Erythroblast (primary cell): Measurements from ENCODE around the gene PGF.
"Not testable (repeated sequence)": the region's sequence is repeated elsewhere in the genome, so short reads cannot be mapped to it uniquely, and the experiment has no call there.

Experiments used
- GATA1 ChIP-seq: IDR thresholded peaks from 2 replicates; pipeline ENCODE4 v1.6.1; 2011; ENCODE audit warnings: low read depth, mild to moderate bottlenecking, control low read depth, low read length, moderate library complexity
- POLR2A ChIP-seq: IDR thresholded peaks from 2 replicates; pipeline ENCODE4 v1.6.1; 2011; ENCODE audit warnings: mild to moderate bottlenecking, low read length

DNA sequence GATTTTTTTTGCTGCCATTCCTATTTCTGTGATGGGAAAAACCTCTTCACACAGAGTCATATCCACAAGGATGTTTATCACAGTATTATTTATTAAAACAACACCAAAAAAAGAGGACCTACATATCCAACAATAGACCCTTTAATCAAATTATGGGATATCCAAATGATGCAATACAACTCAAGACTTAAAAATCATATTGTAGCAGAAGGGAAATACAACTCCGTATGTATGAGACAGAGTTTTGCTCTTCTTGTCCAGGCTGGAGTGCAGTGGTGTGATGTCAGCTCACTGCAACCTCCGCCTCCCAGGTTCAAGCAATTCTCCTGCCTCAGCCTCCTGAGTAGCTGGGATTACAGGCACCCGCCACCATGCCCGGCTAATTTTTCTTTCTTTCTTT, 22.5 kb downstream of the PGF start:
- TF ChIP-seq POLR2A, GATA1: not testable (repeated sequence)
